H1 (cell line): ENCODE results near the gene PTPN18. TPM values are rescaled to one million over a fixed set of nuclear protein-coding genes. Genes with fewer than 3 reads are reported as not detected.

ENCODE experiments used
- ASH2L ChIP-seq: fragments of 200-600, 300-600 bp; sonication (generic); IDR thresholded peaks from one replicate; pipeline ENCODE4 v1.7.1; 2017; ENCODE audit warnings: low read length
- KDM1A ChIP-seq: fragments of 200-600, 300-600 bp; sonication (generic); IDR thresholded peaks from 2 replicates; pipeline ENCODE4 v1.7.1; 2016; ENCODE audit warnings: mild to moderate bottlenecking, low read length, borderline replicate concordance
- MAFK ChIP-seq: IDR thresholded peaks from 2 replicates; pipeline ENCODE4 v1.6.1; 2012; ENCODE audit warnings: low read depth, mild to moderate bottlenecking, improper control_type of control experiment, low read length
- POLR2A ChIP-seq, 2 experiments: IDR thresholded peaks; 1 replicate in 1 of 2; 2 replicates in 1 of 2; pipeline ENCODE4 v1.6.1; 2011; ENCODE audit warnings: low read depth in 2 of 2, low read length in 2 of 2, mild to moderate bottlenecking in 2 of 2; ENCODE audit errors: control extremely low read depth in 1 of 2
- RAD21 ChIP-seq, 2 experiments: IDR thresholded peaks in 1 of 2; conservative IDR thresholded peaks in 1 of 2; 2 replicates each; pipeline ENCODE4 v1.6.1; 2011; ENCODE audit warnings: low read depth in 2 of 2, low read length in 2 of 2, improper control_type of control experiment in 1 of 2, inconsistent platforms in 1 of 2, mild to moderate bottlenecking in 1 of 2, moderate library complexity in 1 of 2
- RBBP5 ChIP-seq: IDR thresholded peaks from 2 replicates; pipeline ENCODE4 v1.7.1; 2012; ENCODE audit warnings: low read depth, mild to moderate bottlenecking, inconsistent platforms, low read length, moderate library complexity, borderline replicate concordance
- SAP30 ChIP-seq: fragments of 300-600 bp; sonication (generic); IDR thresholded peaks from 2 replicates; pipeline ENCODE4 v1.7.1; 2012; ENCODE audit warnings: low read length, moderate library complexity, mild to moderate bottlenecking, inconsistent platforms; ENCODE audit not compliant: insufficient read depth, insufficient replicate concordance
- SP2 ChIP-seq: IDR thresholded peaks from 2 replicates; pipeline ENCODE4 v1.6.1; 2012; ENCODE audit warnings: mild to moderate bottlenecking, low read length, inconsistent platforms
- SP4 ChIP-seq: IDR thresholded peaks from 2 replicates; pipeline ENCODE4 v1.6.1; 2012; ENCODE audit warnings: low read length, inconsistent platforms
- SRF ChIP-seq: IDR thresholded peaks from 2 replicates; pipeline ENCODE4 v1.6.1; 2011; ENCODE audit warnings: mild to moderate bottlenecking, low read depth, low read length, moderate library complexity
- TAF1 ChIP-seq: IDR thresholded peaks from 2 replicates; pipeline ENCODE4 v1.6.1; 2011; ENCODE audit warnings: mild to moderate bottlenecking, low read depth, low read length
- YY1 ChIP-seq: IDR thresholded peaks from 2 replicates; pipeline ENCODE4 v1.6.1; 2011; ENCODE audit warnings: low read depth, mild to moderate bottlenecking, low read length
- polyA plus RNA-seq, 7 experiments: library from polyadenylated mRNA; depleted of rRNA in 3 of 7; stranded (reverse) in 5 of 7; unstranded in 2 of 7; fragments of >200 nt in 5 of 7; fragments of 200-250 nt in 2 of 7; gene quantifications; 1 replicate in 5 of 7; 2 replicates in 1 of 7; 4 replicates in 1 of 7; pipeline versions ENCODE4 v1.2.1 to v1.2.3, GENCODE V29; 2011 to 2013; ENCODE audit warnings: missing spikeins in 2 of 7, mixed read lengths in 2 of 7
- total RNA-seq: library from RNA; stranded (reverse); fragmentation: NEBNext Ultra II Directional; extraction: Animal tissue kit (Norgen Biotek cat#: 25700); gene quantifications from 2 replicates; pipeline ENCODE4 v1.2.1, GENCODE V29; 2021

The PTPN18 gene
- total and polyA plus RNA-seq, 2 of the 8 experiments (the other 6 are each of a cell fraction or from before 2014, with no cell fraction given), result 13.2 to 14.7 TPM

GRCh38 chr2:130345611-130346010, 10.2 kb upstream of the PTPN18 start (continued):
- TF ChIP-seq RAD21 (IDR thresholded peaks at IDR 0.05 in 1 of 2, conservative IDR thresholded peaks at IDR 0.05 in 1 of 2; ENCODE audit: low read depth in 2 of 2, low read length in 2 of 2), result no peak
- no peak for TF ChIP-seq YY1
- no peak for TF ChIP-seq SP2
- no peak for TF ChIP-seq RBBP5
- no peak for TF ChIP-seq SRF
- TF ChIP-seq MAFK, result no peak
- TF ChIP-seq POLR2A (IDR thresholded peaks at IDR 0.05; ENCODE audit: control extremely low read depth in 1 of 2, low read depth in 2 of 2, low read length in 2 of 2), result no peak
- no peak for TF ChIP-seq SP4
- no peak for TF ChIP-seq KDM1A
- TF ChIP-seq TAF1, result no peak
- TF ChIP-seq ASH2L, result no peak
- TF ChIP-seq SAP30, result no peak
- TF ChIP-seq, all 59 proteins: peak for 0
